IMR-90 (cell line): Measurements from ENCODE around the gene SH2D4B. TPM values are rescaled to one million over a fixed set of nuclear protein-coding genes. Genes with fewer than 3 reads are reported as not detected.

ENCODE experiments used
- ATAC-seq: fragments of 200-7000 bp; cut with Tn5 transposase; 2 replicates; pipeline ENCODE4 v1.9.1; 2020; ENCODE audit warnings: low read depth, mild to moderate bottlenecking, moderate library complexity
- Bru-seq: library from RNA; stranded (reverse); fragments of 400-500 nt; gene quantifications from one replicate; lab custom pipeline; 2021; lab: Mats Ljungman, UMichigan
- BruChase-seq, 2 experiments: library from RNA; stranded (reverse); fragments of 400-500 nt; gene quantifications; one replicate each; lab custom pipeline; 2021; lab: Mats Ljungman, UMichigan
- BruUV-seq: library from RNA; stranded (reverse); fragments of 400-500 nt; replicated peaks from 2 replicates; lab custom pipeline; 2021; lab: Mats Ljungman, UMichigan
- CTCF ChIA-PET: fragments of 300-600 bp; formaldehyde crosslinking; extraction: SDS; loops from one replicate; lab custom pipeline; 2021; ENCODE audit warnings: antibody characterized with exemption; lab: Yijun Ruan, JAX
- POLR2A ChIA-PET: fragments of 300-600 bp; sonication (Branson Sonifier 250); formaldehyde crosslinking; loops from one replicate; lab custom pipeline; 2022; ENCODE audit warnings: antibody characterized with exemption; ENCODE audit not compliant: unreplicated experiment; lab: Charles Lee
- DNase-seq: peaks from one replicate; pipeline ENCODE4 v3.0.0; 2013
- H2AFZ ChIP-seq: replicated peaks from 2 replicates; pipeline ENCODE3; 2013; ENCODE audit warnings: low read length, mild to moderate bottlenecking; ENCODE audit not compliant: poor library complexity
- H2AK5ac ChIP-seq: 2 replicates; pipeline ENCODE4 v1.6.1; 2013; ENCODE audit warnings: low read depth, low read length, inconsistent platforms
- H2AK9ac ChIP-seq: replicated peaks from 2 replicates; pipeline ENCODE3; 2013; ENCODE audit warnings: mild to moderate bottlenecking, low read depth, low read length, moderate library complexity; ENCODE audit not compliant: poor library complexity
- H2BK120ac ChIP-seq: 2 replicates; pipeline ENCODE4 v1.6.1; 2013; ENCODE audit warnings: low read depth, low read length, inconsistent platforms
- H2BK15ac ChIP-seq: 3 replicates; pipeline ENCODE4 v1.6.1; 2013; ENCODE audit warnings: low read depth, low read length, inconsistent platforms
- H2BK20ac ChIP-seq: 2 replicates; pipeline ENCODE4 v1.6.1; 2013; ENCODE audit warnings: low read depth, mild to moderate bottlenecking, inconsistent platforms, low read length, moderate library complexity
- H2BK5ac ChIP-seq: 2 replicates; pipeline ENCODE4 v1.6.1; 2013; ENCODE audit warnings: mild to moderate bottlenecking, low read depth, low read length, inconsistent platforms; ENCODE audit not compliant: poor library complexity, severe bottlenecking
- H3K14ac ChIP-seq: replicated peaks from 2 replicates; pipeline ENCODE4 v1.6.1; 2013; ENCODE audit warnings: low read depth, low read length, inconsistent platforms
- H3K18ac ChIP-seq: 2 replicates; pipeline ENCODE4 v1.6.1; 2013; ENCODE audit warnings: low read depth, low read length, control low read depth
- H3K23ac ChIP-seq: 2 replicates; pipeline ENCODE4 v1.6.1; 2013; ENCODE audit warnings: low read depth, low read length, inconsistent platforms
- H3K27ac ChIP-seq: 2 replicates; pipeline ENCODE4 v1.5.1; 2013; ENCODE audit warnings: mild to moderate bottlenecking, control low read depth, low read length; ENCODE audit not compliant: insufficient read depth
- H3K27me3 ChIP-seq: 2 replicates; pipeline ENCODE4 v1.6.1; 2013; ENCODE audit warnings: low read length; ENCODE audit not compliant: control insufficient read depth, insufficient read depth
- H3K36me3 ChIP-seq: 2 replicates; pipeline ENCODE4 v1.6.1; 2013; ENCODE audit warnings: low read length, mixed read lengths; ENCODE audit not compliant: control insufficient read depth, insufficient read depth
- H3K4ac ChIP-seq: 2 replicates; pipeline ENCODE4 v1.6.1; 2013; ENCODE audit warnings: low read depth, low read length, inconsistent platforms
- H3K4me1 ChIP-seq: 2 replicates; pipeline ENCODE4 v1.6.1; 2013; ENCODE audit warnings: low read length, mixed read lengths; ENCODE audit not compliant: control insufficient read depth, insufficient read depth
- H3K4me2 ChIP-seq: 2 replicates; pipeline ENCODE4 v1.6.1; 2013; ENCODE audit warnings: low read depth, mild to moderate bottlenecking, control low read depth, low read length, moderate library complexity
- H3K4me3 ChIP-seq: 2 replicates; pipeline ENCODE4 v1.5.1; 2013; ENCODE audit warnings: low read depth, mild to moderate bottlenecking, control low read depth, low read length, moderate library complexity; ENCODE audit not compliant: insufficient read depth
- H3K56ac ChIP-seq: 2 replicates; pipeline ENCODE4 v1.6.1; 2013; ENCODE audit warnings: low read length, inconsistent platforms; ENCODE audit not compliant: insufficient read depth; ENCODE audit errors: extremely low read depth
- H3K79me1 ChIP-seq, 2 experiments: 2 replicates each; pipeline ENCODE4 v1.6.1; 2013; ENCODE audit warnings: low read length in 2 of 2, inconsistent platforms in 1 of 2, low read depth in 1 of 2
- H3K9ac ChIP-seq: 2 replicates; pipeline ENCODE4 v1.6.1; 2013; ENCODE audit warnings: low read depth, low read length, control low read depth
- H3K9me1 ChIP-seq: 2 replicates; pipeline ENCODE4 v1.6.1; 2013; ENCODE audit warnings: low read length, inconsistent platforms; ENCODE audit not compliant: insufficient read depth
- H3K9me3 ChIP-seq: 2 replicates; pipeline ENCODE4 v1.6.1; 2013; ENCODE audit warnings: low read length; ENCODE audit not compliant: control insufficient read depth, insufficient read depth
- H4K20me1 ChIP-seq: 2 replicates; pipeline ENCODE4 v1.6.1; 2013; ENCODE audit warnings: low read length, inconsistent platforms; ENCODE audit not compliant: insufficient read depth
- H4K5ac ChIP-seq: 2 replicates; pipeline ENCODE4 v1.6.1; 2013; ENCODE audit warnings: mild to moderate bottlenecking, low read depth, low read length, control low read depth
- H4K8ac ChIP-seq, 2 experiments: 2 replicates each; pipeline ENCODE4 v1.6.1; 2013; ENCODE audit warnings: low read depth in 2 of 2, low read length in 2 of 2, control low read depth in 1 of 2, inconsistent platforms in 1 of 2
- H4K91ac ChIP-seq: 2 replicates; pipeline ENCODE4 v1.6.1; 2013; ENCODE audit warnings: low read depth, low read length, inconsistent platforms; ENCODE audit not compliant: insufficient read depth
- CEBPB ChIP-seq: IDR thresholded peaks from 2 replicates; pipeline ENCODE4 v1.6.1; 2012; ENCODE audit warnings: low read depth, low read length, improper control_type of control experiment
- ELK1 ChIP-seq: fragments of 150-350 bp; IDR thresholded peaks from 2 replicates; pipeline ENCODE4 v1.6.1; 2016; ENCODE audit warnings: low read depth, mild to moderate bottlenecking, low read length, moderate library complexity, borderline replicate concordance
- FOS ChIP-seq: fragments of 150-350 bp; IDR thresholded peaks from 2 replicates; pipeline ENCODE4 v1.6.1; 2016; ENCODE audit warnings: low read depth, low read length
- MAZ ChIP-seq: IDR thresholded peaks from 2 replicates; pipeline ENCODE4 v1.6.1; 2012; ENCODE audit warnings: low read depth, mild to moderate bottlenecking, low read length, improper control_type of control experiment, moderate library complexity, borderline replicate concordance
- MXI1 ChIP-seq: IDR thresholded peaks from 2 replicates; pipeline ENCODE4 v1.6.1; 2012; ENCODE audit warnings: low read depth, mild to moderate bottlenecking, low read length, moderate library complexity, borderline replicate concordance
- POLR2A ChIP-seq: IDR thresholded peaks from 2 replicates; pipeline ENCODE4 v1.6.1; 2012; ENCODE audit warnings: mild to moderate bottlenecking, low read depth, low read length
- RCOR1 ChIP-seq: IDR thresholded peaks from 2 replicates; pipeline ENCODE4 v1.6.1; 2012; ENCODE audit warnings: mild to moderate bottlenecking, low read length, improper control_type of control experiment; ENCODE audit not compliant: insufficient replicate concordance
- SMC3 ChIP-seq: fragments of 150-350 bp; IDR thresholded peaks from 2 replicates; pipeline ENCODE4 v1.6.1; 2016; ENCODE audit warnings: low read depth, mild to moderate bottlenecking, antibody characterized with exemption, low read length, moderate library complexity
- WGBS, 2 experiments: methylation state at CpG; one replicate each; pipeline versions ENCODE4 v1.1.5 to v1.1.7; 2013; ENCODE audit warnings: missing lambda C conversion rate in 2 of 2; ENCODE audit not compliant: insufficient read length in 1 of 2; ENCODE audit errors: extremely low coverage in 2 of 2; 5-methylcytosine and 5-hydroxymethylcytosine counted together
- dilution Hi-C: fragments of 300-500 bp; cut with HindIII; formaldehyde crosslinking; loops from one replicate; pipeline ENCODE4 v1.14.3; 2018; ENCODE audit warnings: low sequenced_read_pairs; ENCODE audit not compliant: unreplicated experiment
- in situ Hi-C: fragments of 300-500 bp; cut with MboI; formaldehyde crosslinking; loops from 3 replicates; pipeline ENCODE4 v1.14.3; 2019; ENCODE audit warnings: low sequenced_read_pairs, inconsistent platforms, mixed read lengths
- intact Hi-C: fragments of 100-400 bp; cut with micrococcal nuclease; formaldehyde crosslinking; loops from 2 replicates; pipeline ENCODE4 v1.10.0; 2022
- long read RNA-seq: library from polyadenylated mRNA; unstranded; transcript quantifications from one replicate; pipeline ENCODE4 v2.0.0, GENCODE V29; 2021; ENCODE audit not compliant: unreplicated experiment
- polyA plus RNA-seq, 3 experiments: library from polyadenylated mRNA; depleted of rRNA; stranded (reverse); fragments of >200 nt; gene quantifications; 2 replicates each; pipeline ENCODE4 v1.2.3, GENCODE V29; 2012; ENCODE audit warnings: low replicate concordance in 1 of 3
- total RNA-seq: library from RNA; depleted of rRNA; stranded (reverse); fragments of >200 nt; gene quantifications from 2 replicates; pipeline ENCODE4 v1.2.3, GENCODE V29; 2012; rRNA removed

SH2D4B gene
- not detected in 2 replicates for total RNA-seq
- not detected in 2 replicates for polyA plus RNA-seq (2012; rRNA removed)
- not detected in 2 replicates for polyA plus RNA-seq (2012; cell fraction: cytosol; rRNA removed)
- not detected in 2 replicates for polyA plus RNA-seq (2012; cell fraction: nucleus; rRNA removed; ENCODE audit: low replicate concordance)
- Bru-seq, nascent RNA, result percentile 11 among the genes with signal in this experiment
- BruChase-seq, experiment 1, labeled RNA remaining after a 6-hour chase, result percentile 17 among the genes with signal in this experiment
- BruChase-seq, experiment 2, labeled RNA remaining after a 2-hour chase, result percentile 22 among the genes with signal in this experiment
- long read RNA-seq, result 0 reads

- dilution Hi-C loops (no loop called here), intact Hi-C loops (no loop called here), in situ Hi-C loops (no loop called here)
- Histone ChIP-seq H3K4me2 (no peak within 1 kb of the TSS), H2AK5ac (no peak within 1 kb of the TSS), H3K27ac (no peak within 1 kb of the TSS), H3K56ac (no peak within 1 kb of the TSS), H3K18ac (no peak within 1 kb of the TSS), H4K8ac (no peak within 1 kb of the TSS), H3K9ac (no peak within 1 kb of the TSS), H2BK15ac (no peak within 1 kb of the TSS), H3K14ac (no peak within 1 kb of the TSS), H4K20me1 (no peaks in the 10 kb centered on the region), H3K9me3 (no peaks in the 10 kb centered on the region), H3K4ac (no peak within 1 kb of the TSS), H2BK20ac (no peak within 1 kb of the TSS), H2BK5ac (no peak within 1 kb of the TSS), H3K36me3 (no peaks in the 10 kb centered on the region), H2AK9ac (no peak within 1 kb of the TSS), H3K4me3 (no peak within 1 kb of the TSS), H4K5ac (no peak within 1 kb of the TSS), H2BK120ac (no peak within 1 kb of the TSS), H3K79me1 (no peaks in the 10 kb centered on the region), H3K23ac (no peak within 1 kb of the TSS), H3K27me3 (peaks cover 11% of the 10 kb centered on the region), H3K9me1 (no peaks in the 10 kb centered on the region), H2AFZ (no peak within 1 kb of the TSS), H4K91ac (no peak within 1 kb of the TSS), H3K4me1 (no peaks in the 10 kb centered on the region)
- TF ChIP-seq SMC3 (no peak), CEBPB (no peak), MAZ (no peak), POLR2A (no peak), FOS (no peak), RCOR1 (no peak), ELK1 (no peak), MXI1 (no peak)
- ChIA-PET POLR2A (no interaction called here), CTCF (no interaction called here)
- no TSS peak for BruUV-seq
- ATAC-seq (no peak), DNase-seq (no peak)
- 91% methylated on average over 11 of the region's 19 CpGs; no CpG with 5 or more reads in 1 of the 2 experiments for WGBS, 2 experiments
Observed at GRCh38 chr10:80537736-80538480, at the start of gene SH2D4B. Gene SH2D4B, plus strand, starts transcription at chr10:80537902. Its CDS starts 430 bp downstream, at chr10:80538332.
